ENCODE results near the gene NCAPG2.

GRCh38 chr7:158687406-158687805 is 17.2 kb downstream of the NCAPG2 start:
- TF ChIP-seq CTCF (IDR thresholded peaks at IDR 0.05) = no peak
- TF ChIP-seq POLR2A (IDR thresholded peaks at IDR 0.05; ENCODE audit: low read length) = no peak
- TF ChIP-seq REST (IDR thresholded peaks at IDR 0.05) = no peak
- TF ChIP-seq EP300 (IDR thresholded peaks at IDR 0.05) = no peak
- TF ChIP-seq MAX (IDR thresholded peaks at IDR 0.05) = no peak
- no peak for TF ChIP-seq CHD2 (IDR thresholded peaks at IDR 0.05; ENCODE audit: low read length, partially characterized antibody)
- no peak for TF ChIP-seq HMGXB4 (CRISPR knock-in tag; IDR thresholded peaks at IDR 0.05; ENCODE audit: borderline replicate concordance)
- TF ChIP-seq EHMT2 (IDR thresholded peaks at IDR 0.05; ENCODE audit: low read depth) = no peak
- TF ChIP-seq POLR2AphosphoS2 (conservative IDR thresholded peaks at IDR 0.05; ENCODE audit: low read length) = no peak
